Endothelial cell of umbilical vein (primary cell): Measurements from ENCODE around the gene GPR148.

Source experiments
- EZH2 ChIP-seq: IDR thresholded peaks from 2 replicates; pipeline ENCODE4 v1.6.1; 2012; ENCODE audit warnings: borderline replicate concordance, low read depth, mild to moderate bottlenecking, moderate library complexity, low read length, inconsistent platforms; ENCODE audit not compliant: severe bottlenecking
- FOS ChIP-seq: IDR thresholded peaks from 2 replicates; pipeline ENCODE4 v1.6.1; 2011; ENCODE audit warnings: mild to moderate bottlenecking, low read length, moderate library complexity, borderline replicate concordance; ENCODE audit not compliant: insufficient read depth
- JUN ChIP-seq: IDR thresholded peaks from 2 replicates; pipeline ENCODE4 v1.6.1; 2011; ENCODE audit warnings: borderline replicate concordance, low read depth; ENCODE audit not compliant: insufficient read length, insufficient read depth
- MAX ChIP-seq: IDR thresholded peaks from 2 replicates; pipeline ENCODE4 v1.6.1; 2011; ENCODE audit not compliant: insufficient read depth, insufficient read length
- POLR2AphosphoS5 ChIP-seq: IDR thresholded peaks from 2 replicates; pipeline ENCODE4 v1.6.1; 2012; ENCODE audit warnings: low read depth, mild to moderate bottlenecking, control low read depth, low read length, moderate library complexity; ENCODE audit not compliant: insufficient read depth
- TF ChIP-seq, protein P1 (sequence below), 2 donors: IDR thresholded peaks; 1 replicate in 1 of 2; 2 replicates in 1 of 2; pipeline ENCODE4 v1.5.1; 2011; ENCODE audit warnings: low read length in 2 of 2, mild to moderate bottlenecking in 2 of 2, moderate library complexity in 2 of 2, control low read depth in 1 of 2, inconsistent platforms in 1 of 2, low read depth in 1 of 2; ENCODE audit not compliant: insufficient read depth in 1 of 2; ENCODE audit errors: extremely low read depth in 1 of 2

DNA sequence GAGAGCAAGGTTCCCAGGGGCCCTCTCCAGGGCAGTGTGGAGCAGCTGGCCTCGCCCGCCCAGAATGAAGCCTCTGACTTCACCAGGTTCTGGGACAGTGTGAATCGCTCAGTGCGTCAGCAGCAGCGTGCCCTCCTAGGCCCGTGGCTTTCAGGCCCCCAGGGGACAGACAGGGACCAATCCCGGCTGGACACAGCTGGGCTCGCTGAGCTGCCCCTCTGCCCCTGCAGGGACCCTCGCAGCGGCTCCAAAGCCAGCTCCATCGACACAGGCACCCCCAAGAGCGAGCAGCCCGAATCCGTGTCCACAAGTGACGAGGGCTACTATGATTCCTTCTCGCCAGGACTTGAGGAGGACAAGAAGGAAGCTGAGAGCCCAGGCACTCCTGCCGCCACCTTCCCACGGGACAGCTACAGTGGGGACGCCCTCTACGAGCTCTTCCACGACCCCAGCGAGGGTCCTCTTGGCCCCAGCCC lies 34.1 kb downstream of the GPR148 start:
- TF ChIP-seq, protein P1, sequence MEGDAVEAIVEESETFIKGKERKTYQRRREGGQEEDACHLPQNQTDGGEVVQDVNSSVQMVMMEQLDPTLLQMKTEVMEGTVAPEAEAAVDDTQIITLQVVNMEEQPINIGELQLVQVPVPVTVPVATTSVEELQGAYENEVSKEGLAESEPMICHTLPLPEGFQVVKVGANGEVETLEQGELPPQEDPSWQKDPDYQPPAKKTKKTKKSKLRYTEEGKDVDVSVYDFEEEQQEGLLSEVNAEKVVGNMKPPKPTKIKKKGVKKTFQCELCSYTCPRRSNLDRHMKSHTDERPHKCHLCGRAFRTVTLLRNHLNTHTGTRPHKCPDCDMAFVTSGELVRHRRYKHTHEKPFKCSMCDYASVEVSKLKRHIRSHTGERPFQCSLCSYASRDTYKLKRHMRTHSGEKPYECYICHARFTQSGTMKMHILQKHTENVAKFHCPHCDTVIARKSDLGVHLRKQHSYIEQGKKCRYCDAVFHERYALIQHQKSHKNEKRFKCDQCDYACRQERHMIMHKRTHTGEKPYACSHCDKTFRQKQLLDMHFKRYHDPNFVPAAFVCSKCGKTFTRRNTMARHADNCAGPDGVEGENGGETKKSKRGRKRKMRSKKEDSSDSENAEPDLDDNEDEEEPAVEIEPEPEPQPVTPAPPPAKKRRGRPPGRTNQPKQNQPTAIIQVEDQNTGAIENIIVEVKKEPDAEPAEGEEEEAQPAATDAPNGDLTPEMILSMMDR (IDR thresholded peaks at IDR 0.05; ENCODE audit: extremely low read depth in 1 of 2, insufficient read depth in 1 of 2, low read depth in 1 of 2, low read length in 2 of 2) = no peak
- TF ChIP-seq JUN (no peak), EZH2 (no peak), POLR2AphosphoS5 (no peak), FOS (no peak), MAX (no peak)
